PFSK-1 (cell line): ENCODE measurements around the gene GFRA4.

Experiments used
- FOXP2 ChIP-seq: optimal IDR thresholded peaks from 2 replicates; pipeline ENCODE3; 2011; ENCODE audit warnings: borderline replicate concordance, control low read depth, inconsistent platforms; ENCODE audit not compliant: insufficient read depth; ENCODE audit errors: extremely low read length, extremely low read depth
- POLR2AphosphoS5 ChIP-seq: IDR thresholded peaks from 2 replicates; pipeline ENCODE4 v1.6.1; 2012; ENCODE audit warnings: low read depth, mild to moderate bottlenecking, control low read depth, low read length, moderate library complexity
- REST ChIP-seq, 2 experiments: IDR thresholded peaks; 2 replicates each; pipeline versions ENCODE4 v1.6.1 to v1.8.0; 2011 to 2012; ENCODE audit warnings: low read depth in 2 of 2, low read length in 2 of 2, control low read depth in 1 of 2, inconsistent platforms in 1 of 2, mild to moderate bottlenecking in 1 of 2, moderate library complexity in 1 of 2; ENCODE audit not compliant: insufficient read depth in 1 of 2
- SIN3A ChIP-seq: IDR thresholded peaks from 2 replicates; pipeline ENCODE4 v1.6.1; 2012; ENCODE audit warnings: mild to moderate bottlenecking, low read length, moderate library complexity, borderline replicate concordance; ENCODE audit not compliant: insufficient read depth
- TAF1 ChIP-seq: IDR thresholded peaks from 2 replicates; pipeline ENCODE4 v1.6.1; 2012; ENCODE audit warnings: low read length, control low read depth, borderline replicate concordance; ENCODE audit not compliant: insufficient read depth

GFRA4 gene

GRCh38 chr20:3646067-3646440 lies 17.1 kb downstream of the GFRA4 start:
- TF ChIP-seq REST (IDR thresholded peaks at IDR 0.05; ENCODE audit: insufficient read depth in 1 of 2, low read depth in 2 of 2, low read length in 2 of 2) (no peak), SIN3A (no peak), FOXP2 (no peak), POLR2AphosphoS5 (no peak), TAF1 (no peak)

GRCh38 chr20:3645309-3646066 lies 17.7 kb downstream of the GFRA4 start:
- TF ChIP-seq FOXP2 (no peak), REST (IDR thresholded peaks at IDR 0.05; ENCODE audit: insufficient read depth in 1 of 2, low read depth in 2 of 2, low read length in 2 of 2) (no peak), TAF1 (no peak), SIN3A (no peak), POLR2AphosphoS5 (no peak)

- TF ChIP-seq REST (IDR thresholded peaks at IDR 0.05; ENCODE audit: insufficient read depth in 1 of 2, low read depth in 2 of 2, low read length in 2 of 2): no peak
- no peak for TF ChIP-seq POLR2AphosphoS5
- TF ChIP-seq SIN3A: no peak
- TF ChIP-seq TAF1: no peak
- TF ChIP-seq FOXP2: no peak
These were observed 22.9 kb downstream of the GFRA4 start for GRCh38 chr20:3640259-3640658.

- TF ChIP-seq POLR2AphosphoS5 (no peak), SIN3A (no peak), REST (IDR thresholded peaks at IDR 0.05; ENCODE audit: insufficient read depth in 1 of 2, low read depth in 2 of 2, low read length in 2 of 2) (no peak), FOXP2 (no peak), TAF1 (no peak)
These were observed 27.9 kb downstream of the GFRA4 start for GRCh38 chr20:3635346-3635745.
